Body of pancreas (tissue), 4 donors: ENCODE results near the gene PDZD2. TPM values are rescaled to one million over a fixed set of nuclear protein-coding genes. Genes with fewer than 3 reads are reported as not detected.

Experiments used
- ATAC-seq: fragments of 150-250 bp; one replicate; pipeline ENCODE4 v1.9.1; 2016
- DNase-seq, 4 donors: peaks; one replicate each; pipeline ENCODE4 v3.0.0-alpha.2; 2019
- H3K27ac ChIP-seq, 4 donors: fragments of 200-600 bp; sonication (generic); 1 replicate in 3 of 4; 2 replicates in 1 of 4; pipeline versions ENCODE4 v1.5.1 to v1.6.1; 2016 to 2019; ENCODE audit warnings: mild to moderate bottlenecking in 1 of 4, mixed read lengths in 1 of 4, moderate library complexity in 1 of 4
- H3K27me3 ChIP-seq, 2 donors: fragments of 200-600 bp; sonication (generic); one replicate each; pipeline ENCODE4 v1.6.0; 2016; ENCODE audit warnings: mild to moderate bottlenecking in 1 of 2
- H3K36me3 ChIP-seq, 2 donors: fragments of 200-600 bp; sonication (generic); replicated peaks in 1 of 2; 2 replicates each; pipeline ENCODE4 v1.5.1; 2016; ENCODE audit warnings: low read depth in 2 of 2; ENCODE audit not compliant: insufficient read depth in 1 of 2
- H3K4me1 ChIP-seq: fragments of 200-600 bp; sonication (generic); one replicate; pipeline ENCODE4 v1.6.0; 2016
- H3K4me3 ChIP-seq, 2 donors: fragments of 200-600 bp; sonication (generic); 1 replicate in 1 of 2; 2 replicates in 1 of 2; pipeline ENCODE4 v1.5.1; 2016 to 2019
- H3K9me3 ChIP-seq, 3 donors: fragments of 200-600 bp; sonication (generic); 1 replicate in 2 of 3; 2 replicates in 1 of 3; pipeline ENCODE4 v1.5.1; 2016
- POLR2A ChIP-seq, 3 donors: fragments of 450-650 bp; IDR thresholded peaks; one replicate each; pipeline ENCODE4 v1.6.1; 2016; ENCODE audit warnings: antibody characterized with exemption in 3 of 3, mild to moderate bottlenecking in 2 of 3
- WGBS, 2 donors: methylation state at CpG; one replicate each; pipeline ENCODE4 v1.1.5; 2017; 5-methylcytosine and 5-hydroxymethylcytosine counted together
- intact Hi-C: fragments of 100-400 bp; cut with DNase I; formaldehyde crosslinking; loops from one replicate; pipeline ENCODE4 v1.15.1; 2023
- total RNA-seq, 2 donors: library from RNA; depleted of rRNA; stranded (reverse); fragments of >200 nt; gene quantifications; one replicate each; pipeline ENCODE4 v1.1.0, GENCODE V29; 2016
- TF ChIP-seq, protein P1 (sequence below), 7 experiments: fragments of 450-650 bp in 4 of 7; fragments of 200-600 bp in 3 of 7; sonication (generic) in 3 of 7; IDR thresholded peaks; one replicate each; pipeline ENCODE4 v1.5.1; 2016 to 2019; ENCODE audit warnings: antibody characterized with exemption in 7 of 7

Gene PDZD2
- total RNA-seq, 2 donors from 2014 or later = 3.9 to 12.9 TPM

DNA sequence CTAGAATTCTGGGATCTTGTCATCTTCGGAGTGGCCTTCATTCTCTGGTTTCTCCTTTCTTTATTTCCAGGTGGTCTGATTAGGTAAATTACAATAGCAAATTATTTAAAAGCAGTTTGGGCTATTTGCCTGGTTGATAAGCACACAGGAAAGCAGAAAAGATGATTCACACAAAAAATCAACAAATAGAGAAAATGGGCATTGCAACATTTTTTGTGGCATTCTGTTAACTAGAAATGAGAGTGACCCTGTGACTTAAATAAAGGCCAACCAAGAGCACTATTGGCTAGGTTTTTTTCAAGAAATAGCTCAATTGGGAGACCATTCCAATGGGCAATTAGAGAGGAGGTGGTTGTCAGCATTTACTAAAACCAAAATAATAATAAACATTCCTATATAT is 6.5 kb upstream of the PDZD2 start:
- Histone ChIP-seq H3K27ac (no peak overlapping the region), H3K9me3 (no peaks in the 10 kb centered on the region), H3K27me3 (no peaks in the 10 kb centered on the region), H3K36me3 (no peaks in the 10 kb centered on the region), H3K4me3 (no peak overlapping the region), H3K4me1 (no peaks in the 10 kb centered on the region)
- WGBS, 2 donors = 60 to 68% methylated on average over 1 of the region's 1 CpG
- no peak for DNase-seq
- ATAC-seq = no peak
- TF ChIP-seq, protein P1, sequence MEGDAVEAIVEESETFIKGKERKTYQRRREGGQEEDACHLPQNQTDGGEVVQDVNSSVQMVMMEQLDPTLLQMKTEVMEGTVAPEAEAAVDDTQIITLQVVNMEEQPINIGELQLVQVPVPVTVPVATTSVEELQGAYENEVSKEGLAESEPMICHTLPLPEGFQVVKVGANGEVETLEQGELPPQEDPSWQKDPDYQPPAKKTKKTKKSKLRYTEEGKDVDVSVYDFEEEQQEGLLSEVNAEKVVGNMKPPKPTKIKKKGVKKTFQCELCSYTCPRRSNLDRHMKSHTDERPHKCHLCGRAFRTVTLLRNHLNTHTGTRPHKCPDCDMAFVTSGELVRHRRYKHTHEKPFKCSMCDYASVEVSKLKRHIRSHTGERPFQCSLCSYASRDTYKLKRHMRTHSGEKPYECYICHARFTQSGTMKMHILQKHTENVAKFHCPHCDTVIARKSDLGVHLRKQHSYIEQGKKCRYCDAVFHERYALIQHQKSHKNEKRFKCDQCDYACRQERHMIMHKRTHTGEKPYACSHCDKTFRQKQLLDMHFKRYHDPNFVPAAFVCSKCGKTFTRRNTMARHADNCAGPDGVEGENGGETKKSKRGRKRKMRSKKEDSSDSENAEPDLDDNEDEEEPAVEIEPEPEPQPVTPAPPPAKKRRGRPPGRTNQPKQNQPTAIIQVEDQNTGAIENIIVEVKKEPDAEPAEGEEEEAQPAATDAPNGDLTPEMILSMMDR (IDR thresholded peaks at IDR 0.05) = no peak
- no peak for TF ChIP-seq POLR2A (IDR thresholded peaks at IDR 0.05)
- intact Hi-C loops = no loop called here

DNA sequence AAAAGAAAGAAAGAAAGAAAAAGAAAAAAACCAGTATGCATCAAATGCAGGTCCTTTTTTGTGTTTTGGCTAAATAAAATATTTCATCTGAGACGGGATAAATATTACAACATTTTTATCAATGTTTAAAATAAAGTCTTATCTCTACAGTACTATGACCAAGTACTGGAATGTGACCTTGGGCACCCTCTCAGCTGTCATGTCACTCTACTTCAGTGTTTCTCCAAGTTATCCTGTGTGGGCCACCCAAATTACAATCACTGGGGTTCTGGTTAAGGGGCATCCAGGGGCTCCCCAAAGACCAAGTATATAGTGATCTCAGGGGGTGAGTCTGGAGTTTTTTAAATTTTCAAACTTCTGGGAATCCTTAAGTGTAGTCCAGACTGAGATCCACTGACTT is 3.5 kb upstream of the PDZD2 start:
- Histone ChIP-seq H3K27ac (no peak overlapping the region), H3K27me3 (no peaks in the 10 kb centered on the region), H3K9me3 (no peaks in the 10 kb centered on the region), H3K4me1 (peaks cover 22% of the 10 kb centered on the region), H3K36me3 (no peaks in the 10 kb centered on the region), H3K4me3 (no peak overlapping the region)
- intact Hi-C loops = no loop called here
- 6 to 19% methylated on average over 1 of the region's 1 CpG for WGBS, 2 donors
- ATAC-seq (no peak), DNase-seq (no peak)
- TF ChIP-seq, protein P1 (IDR thresholded peaks at IDR 0.05) = no peak
- TF ChIP-seq POLR2A (IDR thresholded peaks at IDR 0.05) = no peak

DNA sequence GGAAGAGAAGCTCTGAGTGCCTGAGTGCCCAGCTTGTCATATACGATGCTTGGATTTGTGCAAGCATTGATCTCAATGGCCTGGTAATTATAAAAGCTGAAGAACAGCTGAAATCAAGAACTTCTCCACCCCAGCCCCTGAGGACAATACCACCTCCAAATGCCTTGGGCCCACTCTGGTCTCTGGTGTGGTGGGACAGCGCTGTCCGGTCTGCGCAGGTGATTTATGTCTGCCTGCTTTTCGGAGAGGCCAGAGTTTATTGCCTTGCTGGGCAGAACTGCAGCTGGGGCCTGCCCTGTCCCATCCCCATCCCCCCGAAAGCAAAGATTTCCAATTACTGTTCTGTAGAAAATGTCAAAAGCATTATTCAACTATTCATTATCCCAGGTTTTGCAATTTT is 1.1 kb upstream of the PDZD2 start:
- TF ChIP-seq, protein P1 (IDR thresholded peaks at IDR 0.05) = no peak
- TF ChIP-seq POLR2A (IDR thresholded peaks at IDR 0.05) = no peak
- Histone ChIP-seq H3K4me3 (no peak overlapping the region), H3K27ac (no peak overlapping the region), H3K9me3 (no peaks in the 10 kb centered on the region), H3K27me3 (no peaks in the 10 kb centered on the region), H3K4me1 (peaks cover 22% of the 10 kb centered on the region), H3K36me3 (no peaks in the 10 kb centered on the region)
- DNase-seq (no peak), ATAC-seq (no peak)
- intact Hi-C loops = no loop called here
- WGBS, 2 donors = 88 to 98% methylated on average over 6 of the region's 6 CpGs

DNA sequence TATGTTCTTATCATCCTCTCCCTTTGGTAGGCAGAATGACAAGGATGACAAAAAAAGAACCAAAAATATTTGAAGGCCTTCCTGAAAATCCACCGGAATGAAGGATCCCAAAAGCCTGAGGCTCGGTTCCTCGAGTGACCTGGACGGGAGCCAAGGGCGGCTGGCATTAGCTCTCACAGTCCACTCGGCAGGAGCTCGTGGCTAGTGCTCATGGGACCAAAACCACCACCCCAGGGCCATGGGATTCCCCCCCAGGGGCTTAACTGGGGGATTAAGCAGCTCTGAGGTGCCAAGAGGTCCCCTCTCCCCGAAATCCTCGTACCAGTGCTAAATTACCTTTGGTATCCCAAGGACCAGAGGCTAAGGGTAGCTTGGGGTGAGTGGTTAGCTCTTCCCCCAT is 586 bp upstream of the PDZD2 start:
- ATAC-seq = no peak

More for the DNA sequence above, 586 bp upstream of the PDZD2 start:
- peak; percentile 15 to 46 (median 30) for DNase-seq
- no peak for TF ChIP-seq POLR2A (IDR thresholded peaks at IDR 0.05)
- TF ChIP-seq, protein P1 (IDR thresholded peaks at IDR 0.05) = no peak
- Histone ChIP-seq H3K27ac (peak overlapping the region in 3 of 4 donors; percentile 30 to 45 (median 36)), H3K27me3 (no peaks in the 10 kb centered on the region), H3K9me3 (no peaks in the 10 kb centered on the region), H3K4me3 (no peak overlapping the region), H3K4me1 (peaks cover 22% of the 10 kb centered on the region), H3K36me3 (no peaks in the 10 kb centered on the region)
- intact Hi-C loops = no loop called here
- WGBS, 2 donors = 10 to 30% methylated on average over 7 to 9 of the region's 9 CpGs
